Erythroblast (primary cell): ENCODE measurements around the gene LYRM1.

Experiments used
- DNase-seq, 2 experiments: peaks; one replicate each; lab custom pipeline; 2025; lab: John Stamatoyannopoulos, UW
- GATA1 ChIP-seq: IDR thresholded peaks from 2 replicates; pipeline ENCODE4 v1.6.1; 2011; ENCODE audit warnings: low read depth, mild to moderate bottlenecking, control low read depth, low read length, moderate library complexity
- POLR2A ChIP-seq: IDR thresholded peaks from 2 replicates; pipeline ENCODE4 v1.6.1; 2011; ENCODE audit warnings: mild to moderate bottlenecking, low read length

LYRM1 gene

GRCh38 chr16:20880867-20881502 is 19.6 kb upstream of the LYRM1 start:
- DNase-seq, result no peak
- TF ChIP-seq POLR2A (no peak), GATA1 (no peak)

- no peak for TF ChIP-seq GATA1
- no peak for TF ChIP-seq POLR2A
- DNase-seq, result no peak
Observed at GRCh38 chr16:20881503-20881878, 19.1 kb upstream of the LYRM1 start.

GRCh38 chr16:20883554-20884239 is 16.9 kb upstream of the LYRM1 start:
- TF ChIP-seq POLR2A (no peak), GATA1 (no peak)
- DNase-seq, result no peak

- DNase-seq, result no peak
- no peak for TF ChIP-seq POLR2A
- TF ChIP-seq GATA1, result no peak
Observed at GRCh38 chr16:20884240-20884556, 16.4 kb upstream of the LYRM1 start.

- no peak for DNase-seq
- no peak for TF ChIP-seq GATA1
- no peak for TF ChIP-seq POLR2A
Observed at GRCh38 chr16:20886320-20886719, 14.3 kb upstream of the LYRM1 start.

GRCh38 chr16:20887207-20887606 is 13.4 kb upstream of the LYRM1 start:
- TF ChIP-seq GATA1 (no peak), POLR2A (no peak)
- no peak for DNase-seq

GRCh38 chr16:20889625-20890275 is 10.8 kb upstream of the LYRM1 start:
- no peak for TF ChIP-seq GATA1
- no peak for DNase-seq

GRCh38 chr16:20894388-20894787 is 6.2 kb upstream of the LYRM1 start:
- TF ChIP-seq GATA1 (no peak), POLR2A (no peak)
- no peak for DNase-seq

GRCh38 chr16:20897253-20897897 is 3.2 kb upstream of the LYRM1 start:
- TF ChIP-seq POLR2A (no peak), GATA1 (no peak)
- peak in 1 of 2 experiments; percentile 16 for DNase-seq

- DNase-seq, result no peak
- TF ChIP-seq GATA1 (no peak), POLR2A (peak; percentile 21)
Observed at GRCh38 chr16:20897922-20898321, 2.6 kb upstream of the LYRM1 start.

GRCh38 chr16:20899071-20899470 is 1.5 kb upstream of the LYRM1 start:
- TF ChIP-seq POLR2A, result no peak
- no peak for TF ChIP-seq GATA1
- no peak for DNase-seq

GRCh38 chr16:20899477-20900298 is 883 bp upstream of the LYRM1 start:
- TF ChIP-seq POLR2A, result no peak
- TF ChIP-seq GATA1, result no peak
- no peak for DNase-seq

- TF ChIP-seq GATA1, result no peak
- TF ChIP-seq POLR2A, result peak; percentile 68
- no peak for DNase-seq
Observed at GRCh38 chr16:20901068-20901435, 481 bp downstream of the LYRM1 start.

- TF ChIP-seq GATA1 (no peak), POLR2A (no peak)
- DNase-seq, result peak; percentile 55 to 58
Observed at GRCh38 chr16:20901436-20902112, 1.0 kb downstream of the LYRM1 start.

GRCh38 chr16:20902426-20902825 is 1.9 kb downstream of the LYRM1 start:
- DNase-seq, result no peak
- no peak for TF ChIP-seq GATA1
- no peak for TF ChIP-seq POLR2A
